ENCODE data around the gene IGFBP5.

The IGFBP5 gene

GRCh38 chr2:216737676-216738075, 42.3 kb upstream of the IGFBP5 start:
- H3K4me3 ChIP-seq (ENCODE audit: low read depth, low read length) = no peak overlapping the region
- DNase-seq (ENCODE audit: low read depth) = no peak
- TF ChIP-seq, protein P1, sequence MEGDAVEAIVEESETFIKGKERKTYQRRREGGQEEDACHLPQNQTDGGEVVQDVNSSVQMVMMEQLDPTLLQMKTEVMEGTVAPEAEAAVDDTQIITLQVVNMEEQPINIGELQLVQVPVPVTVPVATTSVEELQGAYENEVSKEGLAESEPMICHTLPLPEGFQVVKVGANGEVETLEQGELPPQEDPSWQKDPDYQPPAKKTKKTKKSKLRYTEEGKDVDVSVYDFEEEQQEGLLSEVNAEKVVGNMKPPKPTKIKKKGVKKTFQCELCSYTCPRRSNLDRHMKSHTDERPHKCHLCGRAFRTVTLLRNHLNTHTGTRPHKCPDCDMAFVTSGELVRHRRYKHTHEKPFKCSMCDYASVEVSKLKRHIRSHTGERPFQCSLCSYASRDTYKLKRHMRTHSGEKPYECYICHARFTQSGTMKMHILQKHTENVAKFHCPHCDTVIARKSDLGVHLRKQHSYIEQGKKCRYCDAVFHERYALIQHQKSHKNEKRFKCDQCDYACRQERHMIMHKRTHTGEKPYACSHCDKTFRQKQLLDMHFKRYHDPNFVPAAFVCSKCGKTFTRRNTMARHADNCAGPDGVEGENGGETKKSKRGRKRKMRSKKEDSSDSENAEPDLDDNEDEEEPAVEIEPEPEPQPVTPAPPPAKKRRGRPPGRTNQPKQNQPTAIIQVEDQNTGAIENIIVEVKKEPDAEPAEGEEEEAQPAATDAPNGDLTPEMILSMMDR (IDR thresholded peaks at IDR 0.05; ENCODE audit: insufficient read depth, low read depth, low read length, missing control alignments) = no peak

DNA sequence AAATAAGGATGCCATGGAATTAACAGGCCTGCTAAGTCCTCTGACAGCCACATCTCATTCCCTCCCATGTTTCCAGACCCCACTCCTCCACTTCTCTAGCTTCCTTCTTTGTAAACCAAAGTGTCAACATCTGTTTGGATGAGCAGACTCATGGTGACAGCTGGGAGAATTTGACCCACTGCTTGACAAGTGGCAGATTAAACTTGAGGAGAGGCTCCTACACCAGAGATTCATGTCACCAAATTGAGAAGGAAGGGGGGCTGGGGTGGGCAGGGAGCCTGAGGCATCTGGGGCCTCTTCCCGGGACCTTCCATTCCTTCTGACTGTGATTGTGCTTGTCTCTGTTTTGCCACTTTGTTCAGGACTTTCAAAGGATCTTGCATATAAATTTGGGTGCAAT, 41.0 kb upstream of the IGFBP5 start:
- TF ChIP-seq, protein P1 (IDR thresholded peaks at IDR 0.05; ENCODE audit: insufficient read depth, low read depth, low read length, missing control alignments) = no peak
- DNase-seq (ENCODE audit: low read depth) = no peak
- no peak overlapping the region for H3K4me3 ChIP-seq (ENCODE audit: low read depth, low read length)

DNA sequence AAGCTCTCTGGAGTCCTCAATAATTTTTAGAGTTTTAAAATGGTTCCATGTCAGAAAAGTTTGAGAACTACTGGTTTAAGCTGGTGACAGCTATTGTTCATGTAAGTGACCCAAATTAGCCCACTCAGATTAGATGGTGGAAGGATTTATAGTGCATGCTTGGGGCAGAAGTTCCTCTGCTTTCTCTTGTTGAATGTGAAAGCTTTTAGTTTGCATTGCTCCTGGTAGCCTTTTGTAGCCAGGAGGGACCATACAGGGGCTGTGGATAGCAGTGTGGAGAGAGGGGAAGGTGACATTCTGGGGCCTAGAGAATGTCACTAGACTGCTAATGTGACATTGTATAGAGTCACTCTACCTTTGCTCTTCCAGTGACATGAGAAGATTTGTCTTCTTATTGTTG, 40.3 kb upstream of the IGFBP5 start:
- no peak overlapping the region for H3K4me3 ChIP-seq (ENCODE audit: low read depth, low read length)
- no peak for DNase-seq (ENCODE audit: low read depth)
- TF ChIP-seq, protein P1 (IDR thresholded peaks at IDR 0.05; ENCODE audit: insufficient read depth, low read depth, low read length, missing control alignments) = no peak

- TF ChIP-seq, protein P1 (IDR thresholded peaks at IDR 0.05; ENCODE audit: insufficient read depth, low read depth, low read length, missing control alignments) = no peak
- H3K4me3 ChIP-seq (ENCODE audit: low read depth, low read length) = no peak overlapping the region
- no peak for DNase-seq (ENCODE audit: low read depth)
Measured at GRCh38 chr2:216735086-216735485, 39.7 kb upstream of the IGFBP5 start.

GRCh38 chr2:216733046-216733445, 37.7 kb upstream of the IGFBP5 start:
- no peak overlapping the region for H3K4me3 ChIP-seq (ENCODE audit: low read depth, low read length)
- no peak for DNase-seq (ENCODE audit: low read depth)
- TF ChIP-seq, protein P1 (IDR thresholded peaks at IDR 0.05; ENCODE audit: insufficient read depth, low read depth, low read length, missing control alignments) = no peak

- H3K4me3 ChIP-seq (ENCODE audit: low read depth, low read length) = no peak overlapping the region
- TF ChIP-seq, protein P1 (IDR thresholded peaks at IDR 0.05; ENCODE audit: insufficient read depth, low read depth, low read length, missing control alignments) = no peak
Measured at GRCh38 chr2:216732334-216732733, 37.0 kb upstream of the IGFBP5 start.

DNA sequence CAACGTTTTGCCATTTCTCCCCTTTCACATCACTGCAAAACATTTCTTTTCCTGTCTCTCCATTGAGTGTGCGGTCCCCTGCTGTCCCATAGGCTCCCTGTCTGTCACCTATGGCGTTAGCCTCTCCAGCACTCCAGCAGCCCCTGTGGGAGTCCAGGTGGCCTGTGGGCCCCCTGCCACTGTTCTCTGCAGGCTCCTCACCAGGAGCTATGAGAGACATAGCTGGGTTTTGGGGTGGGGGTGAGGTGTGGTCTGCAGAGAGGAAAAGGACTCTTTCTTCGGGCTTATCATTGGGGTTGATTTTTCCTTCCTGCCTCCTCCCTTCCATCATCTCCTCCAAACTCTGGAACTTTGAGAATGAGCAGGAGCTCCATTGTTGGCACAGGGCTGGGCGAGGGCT, 36.1 kb upstream of the IGFBP5 start:
- no peak for DNase-seq (ENCODE audit: low read depth)
- no peak overlapping the region for H3K4me3 ChIP-seq (ENCODE audit: low read depth, low read length)
- TF ChIP-seq, protein P1 (IDR thresholded peaks at IDR 0.05; ENCODE audit: insufficient read depth, low read depth, low read length, missing control alignments) = no peak

More at GRCh38 chr2:216732334-216732733, 37.0 kb upstream of the IGFBP5 start:
- no peak for DNase-seq (ENCODE audit: low read depth)
